K562 (cell line): ENCODE data around the gene LASP1. TPM values are rescaled to one million over a fixed set of nuclear protein-coding genes. Genes with fewer than 3 reads are reported as not detected.

Experiments
- ATAC-seq: fragments of 200-7000 bp; cut with Tn5 transposase; 3 replicates; pipeline ENCODE4 v1.9.1; 2020; ENCODE audit warnings: moderate library complexity
- BruUV-seq: library from RNA; stranded (reverse); fragments of 400-500 nt; replicated peaks from 2 replicates; lab custom pipeline; 2021; lab: Mats Ljungman, UMichigan
- CTCF ChIA-PET: fragments of 300-600 bp; formaldehyde crosslinking; extraction: SDS; loops from one replicate; lab custom pipeline; 2021; ENCODE audit warnings: low intra/inter-chr PET ratio; lab: Yijun Ruan, JAX
- POLR2A ChIA-PET: fragments of 300-600, 350-650 bp; sonication (Branson Sonifier 250); formaldehyde crosslinking; extraction: SDS; loops from one replicate; lab custom pipeline; 2021; ENCODE audit warnings: antibody characterized with exemption, inconsistent platforms; lab: Yijun Ruan, JAX
- DNase-seq, 4 experiments: peaks; one replicate each; pipeline versions ENCODE4 v3.0.0 to v3.0.0-alpha.2; 2011 to 2018; ENCODE audit warnings: low spot score in 3 of 4, mixed read lengths in 3 of 4; ENCODE audit errors: extremely low read depth in 1 of 4
- FAIRE-seq: peaks from 2 replicates; lab custom pipeline; 2011; peaks lifted over from hg19 to GRCh38; lab: Jason Lieb, UNC
- H2AFZ ChIP-seq: 2 replicates; pipeline ENCODE4 v1.6.0; 2011; ENCODE audit warnings: low read depth, low read length, control low read depth, inconsistent platforms
- H3K27ac ChIP-seq: fragments of 200-600 bp; 3 replicates; pipeline ENCODE4 v1.8.0; 2011; ENCODE audit warnings: low read depth, mild to moderate bottlenecking, control low read depth, inconsistent platforms, low read length, moderate library complexity, mixed read lengths; ENCODE audit errors: extremely low read depth
- H3K27me3 ChIP-seq, 2 experiments: fragments of 300-600 bp in 1 of 2; 2 replicates in 1 of 2; 3 replicates in 1 of 2; pipeline versions ENCODE4 v1.6.0 to v1.8.0; 2011; ENCODE audit warnings: inconsistent platforms in 2 of 2, low read length in 2 of 2, mild to moderate bottlenecking in 1 of 2, mixed read lengths in 1 of 2, moderate library complexity in 1 of 2; ENCODE audit not compliant: control insufficient read depth in 2 of 2, insufficient read depth in 2 of 2
- H3K36me3 ChIP-seq: fragments of 300-600 bp; 3 replicates; pipeline ENCODE4 v1.8.0; 2011; ENCODE audit warnings: mild to moderate bottlenecking, low read length, inconsistent platforms; ENCODE audit not compliant: control insufficient read depth, insufficient read depth
- H3K4me1 ChIP-seq, 2 experiments: fragments of 200-600 bp in 1 of 2; replicated peaks in 1 of 2; 2 replicates in 1 of 2; 3 replicates in 1 of 2; pipeline versions ENCODE4 v1.5.1 to v1.8.0; 2011; ENCODE audit warnings: inconsistent platforms in 2 of 2, low read length in 2 of 2, mild to moderate bottlenecking in 1 of 2, mixed read lengths in 1 of 2, moderate library complexity in 1 of 2; ENCODE audit not compliant: control insufficient read depth in 2 of 2, insufficient read depth in 2 of 2
- H3K4me2 ChIP-seq: 2 replicates; pipeline ENCODE4 v1.6.1; 2011; ENCODE audit warnings: low read length, control low read depth, inconsistent platforms, mixed read lengths; ENCODE audit not compliant: insufficient read depth
- H3K4me3 ChIP-seq: fragments of 200-600 bp; sonication (generic), shearing (Covaris generic); 2 replicates; pipeline ENCODE4 v1.5.1; 2016; ENCODE audit warnings: control low read depth, inconsistent platforms
- H3K79me2 ChIP-seq: fragments of 200-600 bp; 3 replicates; pipeline ENCODE4 v1.8.0; 2011; ENCODE audit warnings: low read length, inconsistent platforms; ENCODE audit not compliant: control insufficient read depth, insufficient read depth
- H3K9ac ChIP-seq, 2 experiments: 2 replicates each; pipeline versions ENCODE4 v1.6.0 to v1.6.1; 2011; ENCODE audit warnings: low read depth in 2 of 2, low read length in 2 of 2, control low read depth in 1 of 2, inconsistent platforms in 1 of 2, mild to moderate bottlenecking in 1 of 2, mixed read lengths in 1 of 2; ENCODE audit not compliant: insufficient read depth in 1 of 2
- H3K9me1 ChIP-seq: one replicate; pipeline ENCODE4 v1.6.0; 2011; ENCODE audit warnings: inconsistent platforms, mild to moderate bottlenecking, low read length, moderate library complexity; ENCODE audit not compliant: control insufficient read depth, insufficient read depth
- H3K9me3 ChIP-seq: replicated peaks from 2 replicates; pipeline ENCODE4 v1.5.1; 2011; ENCODE audit warnings: low read depth, low read length, inconsistent platforms; ENCODE audit not compliant: control insufficient read depth, insufficient read depth
- H4K20me1 ChIP-seq: replicated peaks from 2 replicates; pipeline ENCODE4 v1.6.1; 2011; ENCODE audit warnings: low read length, inconsistent platforms, mixed read lengths; ENCODE audit not compliant: control insufficient read depth, insufficient read depth
- CTBP1 ChIP-seq: fragments of 450-650 bp; IDR thresholded peaks from 2 replicates; pipeline ENCODE4 v1.6.1; 2016; ENCODE audit warnings: borderline replicate concordance
- GABPA ChIP-seq: fragments of 200-800 bp; sonication (Bioruptor generic); conservative IDR thresholded peaks from 2 replicates; pipeline ENCODE4 v1.6.1; 2016; ENCODE audit warnings: low read depth, missing genetic modification characterization, missing compliant biosample characterization
- GTF2E2 ChIP-seq: fragments of 200-800 bp; sonication (Bioruptor generic); IDR thresholded peaks from 2 replicates; pipeline ENCODE4 v1.6.1; 2016; ENCODE audit warnings: missing genetic modification characterization, missing compliant biosample characterization
- KLF10 ChIP-seq: fragments of 250-450 bp; sonication (Bioruptor Pico); IDR thresholded peaks from 2 replicates; pipeline ENCODE4 v1.6.1; 2021; ENCODE audit warnings: matching md5 sums
- POLR2G ChIP-seq: fragments of 200-400 bp; formaldehyde crosslinking; IDR thresholded peaks from 2 replicates; pipeline ENCODE4 v1.6.1; 2017; ENCODE audit warnings: low read depth, mild to moderate bottlenecking, antibody characterized with exemption, low read length, moderate library complexity
- RBFOX2 ChIP-seq: fragments of 200-400 bp; formaldehyde crosslinking; IDR thresholded peaks from 2 replicates; pipeline ENCODE4 v1.6.1; 2017; ENCODE audit warnings: low read depth, mild to moderate bottlenecking, low read length, moderate library complexity
- SAFB ChIP-seq: fragments of 200-400 bp; formaldehyde crosslinking; IDR thresholded peaks from 2 replicates; pipeline ENCODE4 v1.6.1; 2017; ENCODE audit warnings: low read depth, low read length, borderline replicate concordance
- STAT5A ChIP-seq: IDR thresholded peaks from 2 replicates; pipeline ENCODE4 v1.6.1; 2012; ENCODE audit warnings: low read length, inconsistent platforms, borderline replicate concordance
- ZNF217 ChIP-seq: sonication (generic); formaldehyde crosslinking; IDR thresholded peaks from 2 replicates; pipeline ENCODE4 v1.8.0; 2022; ENCODE audit warnings: mild to moderate bottlenecking, missing genetic modification reagents
- ZNF274 ChIP-seq: IDR thresholded peaks from 2 replicates; pipeline ENCODE4 v1.6.1; 2011; ENCODE audit warnings: low read depth, mild to moderate bottlenecking, low read length, moderate library complexity, borderline replicate concordance
- WGBS: fragments of 100-300 bp; shearing (Covaris generic); methylation state at CpG from one replicate; pipeline ENCODE4 v1.1.6; 2016; ENCODE audit warnings: low coverage, mixed read lengths; ENCODE audit not compliant: insufficient coverage; ENCODE audit errors: missing lambda C conversion rate; 5-methylcytosine and 5-hydroxymethylcytosine counted together
- in situ Hi-C: fragments of 300-500 bp; cut with MboI; formaldehyde crosslinking; loops from 4 replicates; pipeline ENCODE4 v1.15.0; 2018; ENCODE audit warnings: inconsistent platforms, mixed read lengths
- intact Hi-C: fragments of 100-400 bp; cut with micrococcal nuclease; formaldehyde crosslinking; loops from 2 replicates; pipeline ENCODE4 v1.14.2; 2022
- polyA plus RNA-seq, 8 experiments: library from polyadenylated mRNA; depleted of rRNA in 4 of 8; stranded (reverse) in 5 of 8; unstranded in 3 of 8; fragments of >200 nt; fragmentation: Nextera tagmentation in 2 of 8; fragmentation: Illumina TruSeq in 1 of 8; extraction: Ambion mirVana in 2 of 8; extraction: Trizol in 1 of 8; gene quantifications; 2 replicates each; pipeline versions ENCODE4 v1.2.1 to v1.2.3, GENCODE V29; 2011 to 2014; ENCODE audit warnings: inconsistent platforms in 1 of 8, missing spikeins in 1 of 8
- total RNA-seq, 7 experiments: library from RNA; depleted of rRNA in 6 of 7; stranded (reverse); fragments of >200 nt in 6 of 7; fragmentation: Illumina TruSeq in 2 of 7; extraction: Trizol in 2 of 7; gene quantifications; 2 replicates each; pipeline versions ENCODE4 v1.2.1 to v1.2.3, GENCODE V29; 2011 to 2021; ENCODE audit warnings: low replicate concordance in 1 of 7

Gene LASP1
- total and polyA plus RNA-seq, 9 of the 15 experiments (the other 6 are each of a cell fraction or from before 2014, with no cell fraction given): 23.0 to 125 (median 55.3) TPM

DNA sequence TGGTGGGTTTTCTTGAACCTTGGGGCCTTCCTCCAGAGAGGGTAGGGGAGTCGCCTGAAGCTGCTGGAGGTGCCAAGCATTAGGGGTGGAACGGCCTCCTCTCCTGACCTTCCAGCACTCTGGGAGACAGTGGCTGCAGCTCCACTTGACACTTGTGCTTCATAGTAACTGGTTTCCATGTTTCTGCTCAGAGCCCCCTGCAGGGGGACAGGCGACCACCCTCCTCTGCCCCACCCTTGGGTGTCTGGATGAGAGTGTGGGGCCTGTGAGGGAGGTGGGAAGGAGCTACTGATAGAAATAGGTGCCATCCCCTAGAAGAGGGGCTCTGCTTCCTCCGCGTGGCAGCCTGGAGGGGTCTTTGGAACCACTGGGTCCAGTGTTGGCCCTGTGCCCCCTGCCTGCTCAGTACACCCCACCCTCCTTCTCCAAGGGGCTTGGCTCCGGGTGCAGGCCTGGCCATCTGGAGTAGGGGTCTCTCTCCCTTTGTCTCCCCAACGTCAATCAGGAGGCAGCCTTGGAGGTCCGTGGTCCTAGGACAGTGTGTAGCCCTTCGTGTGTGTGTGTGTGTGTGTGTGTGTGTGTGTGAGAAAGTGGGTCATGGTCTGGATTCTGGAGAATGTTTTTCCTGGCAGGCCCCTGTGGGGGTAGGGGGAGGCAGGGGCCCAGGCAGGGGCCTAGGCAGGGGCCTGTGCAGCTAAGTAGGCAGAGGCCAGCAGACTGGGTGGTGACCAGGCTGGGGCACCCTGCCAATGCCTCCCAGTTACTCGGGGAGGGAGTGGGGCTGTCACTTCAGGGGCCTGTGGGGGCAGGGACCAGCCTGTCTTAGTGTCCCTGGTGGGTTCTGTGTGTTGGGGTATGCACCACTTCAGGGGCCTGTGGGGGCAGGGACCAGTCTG is 4.9 kb downstream of the LASP1 start:
- peaks cover 79% of the 10 kb centered on the region for H3K79me2 ChIP-seq
- ATAC-seq (no peak), FAIRE-seq (no peak), DNase-seq (no peak)
- intact Hi-C loops: loop anchor here (5.0 kb wide), 2 partner anchors 53 to 108 kb away; partner anchors contain the start of gene LASP1NB
- peaks cover 17 to 40% of the 10 kb centered on the region in 2 experiments for H3K4me1 ChIP-seq
- no peak overlapping the region for H2AFZ ChIP-seq
- no peak for TF ChIP-seq SAFB
- TF ChIP-seq POLR2G: 0 out of 2 replicates have a peak, but pooled peaks have one; percentile 30
- no peak for TF ChIP-seq KLF10 (CRISPR knock-in tag)
- TF ChIP-seq STAT5A: no peak
- no peak for TF ChIP-seq ZNF274
- TF ChIP-seq CTBP1: no peak
- no peak for TF ChIP-seq GABPA (tag)
- TF ChIP-seq RBFOX2: peak; percentile 39
- no peak for TF ChIP-seq GTF2E2 (tag)
- no peak for TF ChIP-seq ZNF217 (CRISPR knock-in tag)
- WGBS: 70% methylated on average over 6 of the region's 10 CpGs
- H3K36me3 ChIP-seq: peaks cover 60% of the 10 kb centered on the region
- H3K27me3 ChIP-seq: no peaks in the 10 kb centered on the region
- in situ Hi-C loops: no loop called here
- no peaks in the 10 kb centered on the region for H3K9me3 ChIP-seq
- H4K20me1 ChIP-seq: peaks cover 55% of the 10 kb centered on the region
- no peak overlapping the region; the same call in 1 of the 2 replicates for H3K4me2 ChIP-seq
- ChIA-PET POLR2A (interaction anchor here (0.6 to 1.6 kb wide), 3 partner anchors 10 to 105 kb away, joined by 3 read pairs; no protein-coding TSS in a partner anchor), CTCF (no interaction called here)
- BruUV-seq: no TSS peak
- H3K9ac ChIP-seq: peak overlapping the region in 1 of 2 experiments; percentile 78; a peak in 2 of 4 replicates
- H3K4me3 ChIP-seq: no peak overlapping the region
- peaks cover 17% of the 10 kb centered on the region for H3K9me1 ChIP-seq
- H3K27ac ChIP-seq: no peak overlapping the region; the same call in 2 of the 3 replicates
